Measurements from ENCODE around the gene IL23A. TPM values are rescaled to one million over a fixed set of nuclear protein-coding genes. Genes with fewer than 3 reads are reported as not detected.

Gene IL23A
- total RNA-seq, 1 donor from 2014 or later: not detected

GRCh38 chr12:56361487-56362129, 22.9 kb downstream of the IL23A start:
- Histone ChIP-seq H3K4me3 (ENCODE audit: low read depth, low read length) (no peak overlapping the region), H3K27me3 (ENCODE audit: control insufficient read depth, insufficient read depth, low read length) (no peaks in the 10 kb centered on the region)
- no peak for TF ChIP-seq CTCF (IDR thresholded peaks at IDR 0.05; ENCODE audit: insufficient read depth, low read length, severe bottlenecking)

GRCh38 chr12:56362130-56363059, 23.7 kb downstream of the IL23A start, which contains the start of gene APOF:
APOF (minus strand) TSS chr12:56362857; CDS start chr12:56362745, 112 bp downstream.
- Histone ChIP-seq H3K27me3 (ENCODE audit: control insufficient read depth, insufficient read depth, low read length) (no peaks in the 10 kb centered on the region), H3K36me3 (ENCODE audit: control insufficient read depth, insufficient read depth, low read length) (no peaks in the 10 kb centered on the region), H3K4me3 (ENCODE audit: low read depth, low read length) (no peak within 1 kb of the TSS)
- no peak for TF ChIP-seq CTCF (IDR thresholded peaks at IDR 0.05; ENCODE audit: insufficient read depth, low read length, severe bottlenecking)
- DNase-seq (ENCODE audit: low read depth) (no peak), FAIRE-seq (no peak)

More at GRCh38 chr12:56361487-56362129, 22.9 kb downstream of the IL23A start:
- no peak for FAIRE-seq
- DNase-seq (ENCODE audit: low read depth): no peak
- no peaks in the 10 kb centered on the region for H3K36me3 ChIP-seq (ENCODE audit: control insufficient read depth, insufficient read depth, low read length)

GRCh38 chr12:56366948-56367347, 28.3 kb downstream of the IL23A start:
- no peak overlapping the region for H3K4me3 ChIP-seq (ENCODE audit: low read depth, low read length)
- TF ChIP-seq CTCF (IDR thresholded peaks at IDR 0.05; ENCODE audit: insufficient read depth, low read length, severe bottlenecking): no peak
- FAIRE-seq (no peak), DNase-seq (ENCODE audit: low read depth) (no peak)
- H3K36me3 ChIP-seq (ENCODE audit: control insufficient read depth, insufficient read depth, low read length): no peaks in the 10 kb centered on the region
- H3K27me3 ChIP-seq (ENCODE audit: control insufficient read depth, insufficient read depth, low read length): no peaks in the 10 kb centered on the region

GRCh38 chr12:56373515-56373914, 34.8 kb downstream of the IL23A start:
- no peaks in the 10 kb centered on the region for H3K36me3 ChIP-seq (ENCODE audit: control insufficient read depth, insufficient read depth, low read length)
- no peak for FAIRE-seq
- no peak for TF ChIP-seq CTCF (IDR thresholded peaks at IDR 0.05; ENCODE audit: insufficient read depth, low read length, severe bottlenecking)
- DNase-seq (ENCODE audit: low read depth): no peak
- no peak overlapping the region for H3K4me3 ChIP-seq (ENCODE audit: low read depth, low read length)
- H3K27me3 ChIP-seq (ENCODE audit: control insufficient read depth, insufficient read depth, low read length): no peaks in the 10 kb centered on the region

GRCh38 chr12:56374726-56375597, 36.3 kb downstream of the IL23A start:
- FAIRE-seq (no peak), DNase-seq (ENCODE audit: low read depth) (no peak)
- no peaks in the 10 kb centered on the region for H3K27me3 ChIP-seq (ENCODE audit: control insufficient read depth, insufficient read depth, low read length)

More at GRCh38 chr12:56374726-56375597, 36.3 kb downstream of the IL23A start:
- no peaks in the 10 kb centered on the region for H3K36me3 ChIP-seq (ENCODE audit: control insufficient read depth, insufficient read depth, low read length)
- no peak for TF ChIP-seq CTCF (IDR thresholded peaks at IDR 0.05; ENCODE audit: insufficient read depth, low read length, severe bottlenecking)
- no peak overlapping the region for H3K4me3 ChIP-seq (ENCODE audit: low read depth, low read length)
